Bronchial epithelial cell (primary cell): ENCODE results near the gene EFEMP2. TPM values are rescaled to one million over a fixed set of nuclear protein-coding genes. Genes with fewer than 3 reads are reported as not detected.
"Not testable (repeated sequence)": the region's sequence is repeated elsewhere in the genome, so short reads cannot be mapped to it uniquely, and the experiment has no call there.

Experiments
- DNase-seq: peaks from one replicate; pipeline ENCODE4 v3.0.0-alpha.2; 2010; ENCODE audit warnings: low read depth
- FAIRE-seq: peaks from 2 replicates; lab custom pipeline; 2011; peaks lifted over from hg19 to GRCh38; lab: Jason Lieb, UNC
- H3K27me3 ChIP-seq: 2 replicates; pipeline ENCODE4 v1.5.1; 2011; ENCODE audit warnings: low read length; ENCODE audit not compliant: control insufficient read depth, insufficient read depth
- H3K36me3 ChIP-seq: 2 replicates; pipeline ENCODE4 v1.5.1; 2011; ENCODE audit warnings: low read length; ENCODE audit not compliant: control insufficient read depth, insufficient read depth
- H3K4me3 ChIP-seq: 2 replicates; pipeline ENCODE4 v1.5.1; 2011; ENCODE audit warnings: mild to moderate bottlenecking, low read depth, low read length, control low read depth
- total RNA-seq: library from RNA; depleted of rRNA; stranded (reverse); fragments of >200 nt; gene quantifications from 2 replicates; pipeline ENCODE4 v1.2.1, GENCODE V29; 2014
- TF ChIP-seq, protein P1 (sequence below): IDR thresholded peaks from 2 replicates; pipeline ENCODE4 v1.5.1; 2011; ENCODE audit warnings: mild to moderate bottlenecking, moderate library complexity, low read length, control low read depth, inconsistent platforms; ENCODE audit not compliant: insufficient read depth, severe bottlenecking

EFEMP2 gene
- total RNA-seq, 1 donor from 2014 or later = 2.9 TPM

GRCh38 chr11:65851811-65852507 lies 20.6 kb downstream of the EFEMP2 start:
- Histone ChIP-seq H3K36me3 (peaks cover 34% of the 10 kb centered on the region), H3K27me3 (no peaks in the 10 kb centered on the region), H3K4me3 (no peak overlapping the region)
- TF ChIP-seq, protein P1, sequence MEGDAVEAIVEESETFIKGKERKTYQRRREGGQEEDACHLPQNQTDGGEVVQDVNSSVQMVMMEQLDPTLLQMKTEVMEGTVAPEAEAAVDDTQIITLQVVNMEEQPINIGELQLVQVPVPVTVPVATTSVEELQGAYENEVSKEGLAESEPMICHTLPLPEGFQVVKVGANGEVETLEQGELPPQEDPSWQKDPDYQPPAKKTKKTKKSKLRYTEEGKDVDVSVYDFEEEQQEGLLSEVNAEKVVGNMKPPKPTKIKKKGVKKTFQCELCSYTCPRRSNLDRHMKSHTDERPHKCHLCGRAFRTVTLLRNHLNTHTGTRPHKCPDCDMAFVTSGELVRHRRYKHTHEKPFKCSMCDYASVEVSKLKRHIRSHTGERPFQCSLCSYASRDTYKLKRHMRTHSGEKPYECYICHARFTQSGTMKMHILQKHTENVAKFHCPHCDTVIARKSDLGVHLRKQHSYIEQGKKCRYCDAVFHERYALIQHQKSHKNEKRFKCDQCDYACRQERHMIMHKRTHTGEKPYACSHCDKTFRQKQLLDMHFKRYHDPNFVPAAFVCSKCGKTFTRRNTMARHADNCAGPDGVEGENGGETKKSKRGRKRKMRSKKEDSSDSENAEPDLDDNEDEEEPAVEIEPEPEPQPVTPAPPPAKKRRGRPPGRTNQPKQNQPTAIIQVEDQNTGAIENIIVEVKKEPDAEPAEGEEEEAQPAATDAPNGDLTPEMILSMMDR = no peak
- FAIRE-seq (no peak), DNase-seq (no peak)

DNA sequence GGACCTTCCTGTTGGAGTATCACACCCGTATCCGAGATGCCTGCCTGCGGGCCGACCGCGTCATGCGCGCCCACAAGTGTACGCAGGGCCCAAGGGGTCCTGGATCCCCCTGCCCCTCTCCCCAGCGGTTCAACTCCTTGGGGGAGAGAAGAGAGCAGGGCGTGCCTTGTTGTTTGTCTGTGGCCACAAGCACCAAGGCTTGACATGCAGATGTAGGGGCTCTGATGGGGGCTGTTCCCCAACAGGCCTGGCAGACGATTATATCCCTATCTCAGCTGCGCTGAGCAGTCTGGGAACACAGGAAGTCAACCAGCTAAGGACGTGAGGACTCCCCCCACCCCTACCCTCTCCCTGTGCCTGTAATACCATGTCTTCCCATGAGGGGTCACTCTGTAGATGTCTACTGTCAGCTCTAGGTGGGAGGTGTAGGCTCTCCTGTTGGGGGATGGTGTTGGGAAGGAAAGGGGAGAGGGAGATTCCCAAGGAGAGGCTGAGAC lies 21.5 kb downstream of the EFEMP2 start:
- H3K36me3 ChIP-seq = peaks cover 30% of the 10 kb centered on the region
- no peak overlapping the region for H3K4me3 ChIP-seq
- H3K27me3 ChIP-seq = no peaks in the 10 kb centered on the region
- TF ChIP-seq, protein P1 = peak; percentile 55
- no peak for DNase-seq
- FAIRE-seq = no peak

DNA sequence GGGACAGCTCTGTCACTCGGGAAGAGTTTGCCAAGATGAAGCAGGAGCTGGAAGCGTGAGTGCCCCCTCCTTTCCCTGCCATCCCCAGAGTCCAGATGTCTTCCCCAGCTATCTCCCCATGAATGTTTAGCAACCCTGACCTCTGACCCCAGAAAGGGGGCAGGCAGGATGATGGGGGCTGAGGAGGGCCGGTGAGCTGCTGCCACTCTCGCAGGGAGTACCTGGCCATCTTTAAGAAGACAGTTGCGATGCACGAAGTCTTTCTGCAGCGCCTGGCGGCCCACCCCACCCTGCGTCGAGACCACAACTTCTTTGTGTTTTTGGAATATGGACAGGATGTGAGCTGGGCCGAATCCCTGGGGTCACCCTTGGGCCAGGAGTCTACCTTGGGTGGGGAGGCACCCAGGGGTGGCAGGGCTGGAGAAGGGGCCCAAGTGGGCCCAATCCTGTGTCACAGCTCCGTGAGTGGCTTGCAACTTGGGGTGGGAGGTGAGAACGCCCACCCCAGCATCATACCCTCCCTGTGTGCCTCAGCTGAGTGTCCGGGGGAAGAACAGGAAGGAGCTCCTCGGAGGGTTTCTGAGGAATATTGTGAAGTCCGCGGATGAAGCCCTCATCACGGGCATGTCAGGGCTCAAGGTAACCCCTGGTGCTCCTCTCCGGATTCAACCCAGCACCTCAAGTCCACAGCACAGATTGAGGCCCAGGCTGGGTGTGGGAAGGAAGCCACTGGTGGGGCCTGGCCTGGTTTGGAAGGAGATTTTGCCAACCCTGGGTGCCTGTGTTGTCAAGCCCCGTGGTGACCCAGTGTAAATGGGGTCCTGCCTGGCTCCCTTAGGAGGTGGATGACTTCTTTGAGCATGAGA lies 22.1 kb downstream of the EFEMP2 start:
- no peak overlapping the region for H3K4me3 ChIP-seq
- DNase-seq = no peak
- FAIRE-seq = peak; percentile 70
- H3K36me3 ChIP-seq = peaks cover 24% of the 10 kb centered on the region
- no peaks in the 10 kb centered on the region for H3K27me3 ChIP-seq
- TF ChIP-seq, protein P1 = no peak

DNA sequence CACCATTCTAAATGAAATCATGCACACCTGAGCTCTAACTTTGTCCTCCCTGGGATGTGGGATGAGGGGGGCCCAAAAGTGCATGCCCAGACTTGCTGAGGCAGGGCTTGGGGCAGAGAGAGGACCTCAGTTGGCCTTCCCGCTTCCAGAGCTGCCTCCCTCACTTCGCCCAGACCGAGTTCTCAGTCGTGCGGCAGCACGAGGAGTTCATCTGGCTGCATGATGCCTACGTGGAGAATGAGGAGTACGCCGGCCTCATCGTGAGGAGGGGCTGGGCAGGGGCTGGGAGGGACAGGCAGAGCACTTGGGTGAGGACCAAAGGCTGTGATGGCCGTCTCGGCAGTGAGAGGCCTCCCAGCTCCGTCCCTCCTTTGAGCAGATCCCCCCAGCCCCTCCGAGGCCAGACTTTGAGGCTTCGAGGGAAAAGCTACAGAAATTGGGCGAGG lies 22.8 kb downstream of the EFEMP2 start:
- no peak for DNase-seq
- TF ChIP-seq, protein P1 = no peak
- no peak overlapping the region for H3K4me3 ChIP-seq
- no peak for FAIRE-seq
- H3K36me3 ChIP-seq = peaks cover 17% of the 10 kb centered on the region
- H3K27me3 ChIP-seq = no peaks in the 10 kb centered on the region

GRCh38 chr11:65849366-65849765 lies 23.2 kb downstream of the EFEMP2 start:
- DNase-seq (no peak), FAIRE-seq (no peak)
- peaks cover 15% of the 10 kb centered on the region for H3K36me3 ChIP-seq
- TF ChIP-seq, protein P1 = no peak
- no peak overlapping the region for H3K4me3 ChIP-seq
- no peaks in the 10 kb centered on the region for H3K27me3 ChIP-seq

GRCh38 chr11:65848693-65849092 lies 23.9 kb downstream of the EFEMP2 start:
- not testable (repeated sequence) for H3K27me3 ChIP-seq, FAIRE-seq, DNase-seq, H3K4me3 ChIP-seq
- H3K36me3 ChIP-seq = peaks cover 10% of the 10 kb centered on the region
